ENCODE data around the gene MAP7.

MAP7 gene

DNA sequence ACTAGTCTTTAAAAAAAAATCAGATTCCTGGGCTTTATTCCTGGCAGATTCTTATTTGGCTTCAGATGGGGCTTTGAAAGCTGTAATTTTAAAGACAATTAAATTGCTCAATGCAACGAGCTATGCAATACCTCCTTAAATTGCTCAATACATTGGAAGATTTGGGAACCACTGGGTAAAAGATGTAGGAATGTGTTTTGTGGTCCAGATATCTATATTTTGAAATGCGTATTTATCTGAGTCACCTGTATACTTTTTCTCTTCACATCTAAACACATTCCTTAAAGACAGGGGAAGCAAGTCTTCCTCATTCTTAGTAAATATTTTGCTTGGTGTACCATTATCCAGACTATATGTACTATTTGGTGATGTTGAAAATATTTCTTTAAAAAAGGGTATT lies 29.6 kb upstream of the MAP7 start:
- Histone ChIP-seq H3K9ac (ENCODE audit: low read length) (no peak overlapping the region), H3K27ac (ENCODE audit: low read length) (no peak overlapping the region), H3K9me3 (ENCODE audit: insufficient read depth, low read length) (no peaks in the 10 kb centered on the region), H2AFZ (ENCODE audit: low read depth, low read length) (no peak overlapping the region), H3K4me2 (ENCODE audit: low read length) (no peak overlapping the region), H3K4me3 (ENCODE audit: low read length) (no peak overlapping the region), H3K4me1 (ENCODE audit: low read length) (no peaks in the 10 kb centered on the region), H4K20me1 (ENCODE audit: insufficient read depth, low read length) (no peaks in the 10 kb centered on the region), H3K27me3 (ENCODE audit: low read depth, low read length) (no peaks in the 10 kb centered on the region), H3K79me2 (ENCODE audit: low read length) (no peaks in the 10 kb centered on the region), H3K36me3 (replicated peaks; ENCODE audit: low read depth, low read length) (no peaks in the 10 kb centered on the region)
- TF ChIP-seq, protein P1, sequence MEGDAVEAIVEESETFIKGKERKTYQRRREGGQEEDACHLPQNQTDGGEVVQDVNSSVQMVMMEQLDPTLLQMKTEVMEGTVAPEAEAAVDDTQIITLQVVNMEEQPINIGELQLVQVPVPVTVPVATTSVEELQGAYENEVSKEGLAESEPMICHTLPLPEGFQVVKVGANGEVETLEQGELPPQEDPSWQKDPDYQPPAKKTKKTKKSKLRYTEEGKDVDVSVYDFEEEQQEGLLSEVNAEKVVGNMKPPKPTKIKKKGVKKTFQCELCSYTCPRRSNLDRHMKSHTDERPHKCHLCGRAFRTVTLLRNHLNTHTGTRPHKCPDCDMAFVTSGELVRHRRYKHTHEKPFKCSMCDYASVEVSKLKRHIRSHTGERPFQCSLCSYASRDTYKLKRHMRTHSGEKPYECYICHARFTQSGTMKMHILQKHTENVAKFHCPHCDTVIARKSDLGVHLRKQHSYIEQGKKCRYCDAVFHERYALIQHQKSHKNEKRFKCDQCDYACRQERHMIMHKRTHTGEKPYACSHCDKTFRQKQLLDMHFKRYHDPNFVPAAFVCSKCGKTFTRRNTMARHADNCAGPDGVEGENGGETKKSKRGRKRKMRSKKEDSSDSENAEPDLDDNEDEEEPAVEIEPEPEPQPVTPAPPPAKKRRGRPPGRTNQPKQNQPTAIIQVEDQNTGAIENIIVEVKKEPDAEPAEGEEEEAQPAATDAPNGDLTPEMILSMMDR (IDR thresholded peaks at IDR 0.05; ENCODE audit: low read depth, low read length), result no peak
- no peak for TF ChIP-seq EZH2phosphoT487 (IDR thresholded peaks at IDR 0.05; ENCODE audit: low read depth)

DNA sequence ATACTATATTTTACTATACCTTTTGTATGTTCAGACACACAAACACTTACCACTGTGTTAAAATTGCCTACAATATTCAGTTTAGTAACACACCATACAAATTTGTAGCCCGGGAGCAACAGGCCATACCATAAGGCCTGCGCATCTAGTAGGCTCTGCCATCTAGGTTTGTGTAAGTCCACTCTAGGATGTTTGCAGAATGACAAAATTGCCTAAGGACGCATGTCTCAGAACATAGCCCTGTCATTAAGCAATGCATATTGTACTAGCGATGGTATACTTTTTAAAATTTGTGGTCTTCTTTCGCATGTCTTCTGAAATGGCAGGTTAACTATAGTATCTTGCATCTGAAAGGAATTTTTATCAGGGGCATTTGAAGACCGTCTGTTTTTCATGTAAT lies 26.6 kb upstream of the MAP7 start:
- no peak for TF ChIP-seq EZH2phosphoT487 (IDR thresholded peaks at IDR 0.05; ENCODE audit: low read depth)
- TF ChIP-seq, protein P1 (IDR thresholded peaks at IDR 0.05; ENCODE audit: low read depth, low read length), result no peak
- Histone ChIP-seq H3K79me2 (ENCODE audit: low read length) (no peaks in the 10 kb centered on the region), H3K27me3 (ENCODE audit: low read depth, low read length) (no peaks in the 10 kb centered on the region), H3K4me2 (ENCODE audit: low read length) (no peak overlapping the region), H3K27ac (ENCODE audit: low read length) (no peak overlapping the region), H4K20me1 (ENCODE audit: insufficient read depth, low read length) (no peaks in the 10 kb centered on the region), H3K36me3 (replicated peaks; ENCODE audit: low read depth, low read length) (no peaks in the 10 kb centered on the region), H3K4me3 (ENCODE audit: low read length) (no peak overlapping the region), H3K9ac (ENCODE audit: low read length) (no peak overlapping the region), H3K9me3 (ENCODE audit: insufficient read depth, low read length) (peaks cover under 1% of the 10 kb centered on the region; the same call in 1 of the 2 replicates), H2AFZ (ENCODE audit: low read depth, low read length) (no peak overlapping the region), H3K4me1 (ENCODE audit: low read length) (no peaks in the 10 kb centered on the region)

GRCh38 chr6:136571496-136571895 lies 21.3 kb upstream of the MAP7 start:
- H3K36me3 ChIP-seq (replicated peaks; ENCODE audit: low read depth, low read length), result no peaks in the 10 kb centered on the region
- H3K79me2 ChIP-seq (ENCODE audit: low read length), result no peaks in the 10 kb centered on the region
- H3K4me3 ChIP-seq (ENCODE audit: low read length), result no peak overlapping the region
- no peaks in the 10 kb centered on the region for H3K27me3 ChIP-seq (ENCODE audit: low read depth, low read length)
- no peak overlapping the region for H3K9ac ChIP-seq (ENCODE audit: low read length)
- H3K27ac ChIP-seq (ENCODE audit: low read length), result no peak overlapping the region
- H3K4me1 ChIP-seq (ENCODE audit: low read length), result no peaks in the 10 kb centered on the region
- no peak overlapping the region for H2AFZ ChIP-seq (ENCODE audit: low read depth, low read length)
- peaks cover 5% of the 10 kb centered on the region; the same call in 1 of the 2 replicates for H3K9me3 ChIP-seq (ENCODE audit: insufficient read depth, low read length)
- H4K20me1 ChIP-seq (ENCODE audit: insufficient read depth, low read length), result no peaks in the 10 kb centered on the region
- no peak for TF ChIP-seq EZH2phosphoT487 (IDR thresholded peaks at IDR 0.05; ENCODE audit: low read depth)
- TF ChIP-seq, protein P1 (IDR thresholded peaks at IDR 0.05; ENCODE audit: low read depth, low read length), result no peak
- H3K4me2 ChIP-seq (ENCODE audit: low read length), result no peak overlapping the region

GRCh38 chr6:136571065-136571464 lies 20.8 kb upstream of the MAP7 start:
- no peaks in the 10 kb centered on the region for H3K27me3 ChIP-seq (ENCODE audit: low read depth, low read length)
- no peak for TF ChIP-seq EZH2phosphoT487 (IDR thresholded peaks at IDR 0.05; ENCODE audit: low read depth)
- TF ChIP-seq, protein P1 (IDR thresholded peaks at IDR 0.05; ENCODE audit: low read depth, low read length), result no peak
- no peaks in the 10 kb centered on the region for H3K4me1 ChIP-seq (ENCODE audit: low read length)

More at GRCh38 chr6:136571065-136571464, 20.8 kb upstream of the MAP7 start:
- Histone ChIP-seq H3K9me3 (ENCODE audit: insufficient read depth, low read length) (peaks cover 5% of the 10 kb centered on the region; the same call in 1 of the 2 replicates), H4K20me1 (ENCODE audit: insufficient read depth, low read length) (no peaks in the 10 kb centered on the region), H3K36me3 (replicated peaks; ENCODE audit: low read depth, low read length) (no peaks in the 10 kb centered on the region), H3K9ac (ENCODE audit: low read length) (no peak overlapping the region), H3K79me2 (ENCODE audit: low read length) (no peaks in the 10 kb centered on the region), H2AFZ (ENCODE audit: low read depth, low read length) (no peak overlapping the region), H3K4me3 (ENCODE audit: low read length) (no peak overlapping the region), H3K4me2 (ENCODE audit: low read length) (no peak overlapping the region), H3K27ac (ENCODE audit: low read length) (no peak overlapping the region)

Data from OCI-LY3 (cell line).